ENCODE results near the gene TSPAN13.

TSPAN13 gene

DNA sequence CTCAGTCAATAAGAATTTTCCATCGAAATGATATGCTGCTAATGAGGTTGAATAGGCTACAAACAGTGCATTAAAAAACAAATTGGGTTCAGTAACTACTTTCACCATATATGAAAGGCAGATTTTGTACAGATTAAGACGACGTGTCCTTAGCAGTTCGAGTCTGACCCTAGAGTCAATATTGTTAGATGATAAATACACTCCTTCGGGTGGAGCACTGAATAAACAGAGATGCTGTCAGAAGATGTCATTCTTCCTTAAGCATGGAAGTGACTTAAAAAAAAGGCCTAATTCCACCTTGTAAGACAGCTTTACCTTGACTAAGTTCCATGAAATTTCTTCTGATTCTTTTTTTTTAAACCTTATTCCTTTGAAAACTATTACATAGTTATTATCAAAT lies 57.0 kb downstream of the TSPAN13 start:
- TF ChIP-seq ZFX (IDR thresholded peaks at IDR 0.05; ENCODE audit: borderline replicate concordance), result no peak
- TF ChIP-seq, protein P1, sequence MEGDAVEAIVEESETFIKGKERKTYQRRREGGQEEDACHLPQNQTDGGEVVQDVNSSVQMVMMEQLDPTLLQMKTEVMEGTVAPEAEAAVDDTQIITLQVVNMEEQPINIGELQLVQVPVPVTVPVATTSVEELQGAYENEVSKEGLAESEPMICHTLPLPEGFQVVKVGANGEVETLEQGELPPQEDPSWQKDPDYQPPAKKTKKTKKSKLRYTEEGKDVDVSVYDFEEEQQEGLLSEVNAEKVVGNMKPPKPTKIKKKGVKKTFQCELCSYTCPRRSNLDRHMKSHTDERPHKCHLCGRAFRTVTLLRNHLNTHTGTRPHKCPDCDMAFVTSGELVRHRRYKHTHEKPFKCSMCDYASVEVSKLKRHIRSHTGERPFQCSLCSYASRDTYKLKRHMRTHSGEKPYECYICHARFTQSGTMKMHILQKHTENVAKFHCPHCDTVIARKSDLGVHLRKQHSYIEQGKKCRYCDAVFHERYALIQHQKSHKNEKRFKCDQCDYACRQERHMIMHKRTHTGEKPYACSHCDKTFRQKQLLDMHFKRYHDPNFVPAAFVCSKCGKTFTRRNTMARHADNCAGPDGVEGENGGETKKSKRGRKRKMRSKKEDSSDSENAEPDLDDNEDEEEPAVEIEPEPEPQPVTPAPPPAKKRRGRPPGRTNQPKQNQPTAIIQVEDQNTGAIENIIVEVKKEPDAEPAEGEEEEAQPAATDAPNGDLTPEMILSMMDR (IDR thresholded peaks at IDR 0.05), result no peak
- H3K27ac ChIP-seq, result peak overlapping the region; percentile 3; the same call in 1 of the 2 replicates

- TF ChIP-seq, protein P1 (IDR thresholded peaks at IDR 0.05), result no peak
- TF ChIP-seq ZFX (IDR thresholded peaks at IDR 0.05; ENCODE audit: borderline replicate concordance), result no peak
- H3K27ac ChIP-seq, result peak overlapping the region; percentile 3; the same call in 1 of the 2 replicates
Observed at GRCh38 chr7:16811551-16811950, 58.0 kb downstream of the TSPAN13 start.

DNA sequence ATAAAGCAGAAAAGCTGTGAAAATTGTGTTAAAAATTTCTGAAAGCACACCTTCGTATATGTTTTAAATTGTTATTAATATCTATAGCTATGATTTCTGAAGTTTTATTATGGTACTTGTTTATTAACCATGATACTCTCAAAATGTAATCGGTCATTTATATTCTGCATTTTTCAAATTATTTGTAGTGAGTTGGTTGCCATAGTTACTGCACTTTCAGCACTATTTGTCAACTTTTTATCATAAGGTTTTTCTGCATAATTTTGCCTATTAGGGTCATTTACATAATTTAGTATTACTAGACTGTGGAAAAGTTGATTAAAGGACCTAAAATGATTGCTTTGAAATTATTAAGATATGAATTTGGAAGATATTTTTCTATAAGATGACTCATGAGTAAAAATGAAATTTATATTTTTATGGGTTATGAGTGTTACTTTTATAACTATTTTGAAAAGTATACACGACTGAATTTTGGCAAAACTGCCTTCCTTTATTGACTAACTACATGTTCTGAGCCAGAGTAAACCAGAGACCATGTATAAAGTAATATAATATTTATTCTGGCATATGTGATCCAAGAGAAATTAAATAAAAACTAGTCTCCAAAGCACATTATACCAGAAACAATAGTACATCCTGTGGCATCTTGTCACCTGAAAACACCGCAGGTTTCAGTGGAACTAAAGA lies 59.1 kb downstream of the TSPAN13 start:
- no peak for TF ChIP-seq ZFX (IDR thresholded peaks at IDR 0.05; ENCODE audit: borderline replicate concordance)
- TF ChIP-seq, protein P1 (IDR thresholded peaks at IDR 0.05), result no peak
- peak overlapping the region; percentile 40 for H3K27ac ChIP-seq

DNA sequence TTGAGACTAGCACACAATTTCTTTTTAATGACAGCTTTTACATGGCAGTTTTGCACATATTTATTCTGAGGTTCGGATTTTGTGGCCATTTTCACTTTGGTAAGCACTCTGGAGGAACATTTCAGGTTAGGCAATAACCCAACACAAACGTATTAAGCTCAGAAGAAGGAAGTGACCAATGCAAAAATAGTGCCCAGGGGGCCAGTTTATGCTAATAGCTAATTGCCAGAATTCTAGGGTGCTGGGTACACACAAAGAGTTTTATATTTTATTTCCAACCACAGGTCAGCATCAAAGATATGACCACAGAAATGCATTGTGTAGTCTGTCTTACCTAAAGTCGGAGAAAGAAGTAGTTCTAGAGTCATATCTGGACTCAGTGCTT lies 59.7 kb downstream of the TSPAN13 start:
- peak overlapping the region; percentile 40 for H3K27ac ChIP-seq

GRCh38 chr7:16815001-16815400 lies 61.4 kb downstream of the TSPAN13 start:
- H3K27ac ChIP-seq, result no peak overlapping the region

More for the DNA sequence above, 59.7 kb downstream of the TSPAN13 start:
- no peak for TF ChIP-seq ZFX (IDR thresholded peaks at IDR 0.05; ENCODE audit: borderline replicate concordance)
- TF ChIP-seq, protein P1 (IDR thresholded peaks at IDR 0.05), result no peak

DNA sequence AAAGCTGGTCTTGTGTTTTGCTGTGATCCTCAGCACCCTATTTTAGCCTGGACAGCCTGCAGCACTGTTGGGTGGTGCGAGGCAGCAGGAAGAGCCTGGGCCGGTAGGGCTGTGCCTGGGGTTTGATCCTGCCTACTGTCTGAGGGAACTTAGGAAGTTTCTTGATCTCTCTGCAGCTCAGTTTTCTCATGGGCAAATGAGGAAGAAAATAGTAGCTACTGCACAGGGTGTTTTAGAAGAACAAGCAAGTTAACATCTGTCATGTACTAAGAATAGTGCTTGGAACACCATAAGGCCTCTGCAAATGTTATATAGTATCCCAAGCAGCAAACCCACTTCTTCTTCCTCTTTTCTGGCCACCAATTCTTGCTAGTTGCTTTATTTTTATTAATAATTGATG lies 63.3 kb downstream of the TSPAN13 start:
- TF ChIP-seq, protein P1 (IDR thresholded peaks at IDR 0.05), result no peak
- TF ChIP-seq ZFX (IDR thresholded peaks at IDR 0.05; ENCODE audit: borderline replicate concordance), result no peak
- H3K27ac ChIP-seq, result no peak overlapping the region

More at GRCh38 chr7:16815001-16815400, 61.4 kb downstream of the TSPAN13 start:
- no peak for TF ChIP-seq ZFX (IDR thresholded peaks at IDR 0.05; ENCODE audit: borderline replicate concordance)
- TF ChIP-seq, protein P1 (IDR thresholded peaks at IDR 0.05), result no peak

- TF ChIP-seq, protein P1 (IDR thresholded peaks at IDR 0.05), result no peak
- no peak for TF ChIP-seq ZFX (IDR thresholded peaks at IDR 0.05; ENCODE audit: borderline replicate concordance)
- H3K27ac ChIP-seq, result no peak overlapping the region
Observed at GRCh38 chr7:16817536-16817935, 64.0 kb downstream of the TSPAN13 start.
